Parathyroid adenoma (tissue), 2 donors: ENCODE data around the gene ACTN1.

Source experiments
- H2AFZ ChIP-seq: fragments of 300-600 bp; sonication (generic); one replicate; pipeline ENCODE4 v1.7.0; 2017; ENCODE audit warnings: antibody characterized with exemption, mild to moderate bottlenecking
- H3K27ac ChIP-seq: fragments of 300-600 bp; sonication (generic); one replicate; pipeline ENCODE4 v1.7.0; 2017
- H3K27me3 ChIP-seq: fragments of 300-600 bp; sonication (generic); one replicate; pipeline ENCODE4 v1.7.0; 2017; ENCODE audit warnings: low read length; ENCODE audit not compliant: control insufficient read depth, insufficient read depth
- H3K36me3 ChIP-seq: fragments of 300-600 bp; sonication (generic); one replicate; pipeline ENCODE4 v1.7.0; 2017; ENCODE audit warnings: low read length; ENCODE audit not compliant: control insufficient read depth, insufficient read depth
- H3K4me1 ChIP-seq: fragments of 300-600 bp; sonication (generic); one replicate; pipeline ENCODE4 v1.7.0; 2017; ENCODE audit warnings: control low read depth
- H3K4me2 ChIP-seq: fragments of 300-600 bp; sonication (generic); one replicate; pipeline ENCODE4 v1.7.0; 2017; ENCODE audit warnings: low read length
- H3K4me3 ChIP-seq: fragments of 300-600 bp; sonication (generic); one replicate; pipeline ENCODE4 v1.7.0; 2017; ENCODE audit warnings: low read depth, low read length
- H3K79me2 ChIP-seq: fragments of 300-600 bp; sonication (generic); one replicate; pipeline ENCODE4 v1.7.0; 2017; ENCODE audit warnings: control low read depth
- H3K9ac ChIP-seq: fragments of 300-600 bp; sonication (generic); one replicate; pipeline ENCODE4 v1.7.0; 2017; ENCODE audit warnings: mild to moderate bottlenecking
- H3K9me3 ChIP-seq: fragments of 300-600 bp; sonication (generic); one replicate; pipeline ENCODE4 v1.7.0; 2017; ENCODE audit warnings: low read length; ENCODE audit not compliant: control insufficient read depth
- CTCF ChIP-seq: fragments of 300-600 bp; sonication (generic); IDR thresholded peaks from one replicate; pipeline ENCODE4 v1.7.0; 2017; ENCODE audit warnings: antibody characterized with exemption, mild to moderate bottlenecking
- donor health status: primary hyperparathyroidism.

Gene ACTN1

GRCh38 chr14:68928770-68929550, 50.1 kb downstream of the ACTN1 start:
- H3K27ac ChIP-seq, result no peak overlapping the region
- H3K9me3 ChIP-seq, result no peaks in the 10 kb centered on the region
- no peaks in the 10 kb centered on the region for H3K27me3 ChIP-seq
- no peak overlapping the region for H3K4me3 ChIP-seq
- H3K79me2 ChIP-seq, result no peaks in the 10 kb centered on the region
- TF ChIP-seq CTCF, result no peak
- H3K4me2 ChIP-seq, result no peak overlapping the region
- H3K36me3 ChIP-seq, result no peaks in the 10 kb centered on the region
- H3K9ac ChIP-seq, result no peak overlapping the region
- no peaks in the 10 kb centered on the region for H3K4me1 ChIP-seq
- H2AFZ ChIP-seq, result no peak overlapping the region

- Histone ChIP-seq H3K4me3 (no peak overlapping the region), H3K4me2 (no peak overlapping the region), H3K4me1 (no peaks in the 10 kb centered on the region), H3K27me3 (no peaks in the 10 kb centered on the region), H3K9me3 (no peaks in the 10 kb centered on the region), H3K27ac (no peak overlapping the region), H3K79me2 (no peaks in the 10 kb centered on the region), H3K36me3 (no peaks in the 10 kb centered on the region), H2AFZ (no peak overlapping the region), H3K9ac (no peak overlapping the region)
- no peak for TF ChIP-seq CTCF
Measured at GRCh38 chr14:68927956-68928675, 51.0 kb downstream of the ACTN1 start.

- Histone ChIP-seq H3K9me3 (no peaks in the 10 kb centered on the region), H3K27ac (no peak overlapping the region), H3K4me2 (no peak overlapping the region), H3K27me3 (no peaks in the 10 kb centered on the region), H3K79me2 (no peaks in the 10 kb centered on the region), H3K36me3 (no peaks in the 10 kb centered on the region), H3K4me1 (no peaks in the 10 kb centered on the region), H3K4me3 (no peak overlapping the region), H3K9ac (no peak overlapping the region), H2AFZ (no peak overlapping the region)
- no peak for TF ChIP-seq CTCF
Measured at GRCh38 chr14:68927089-68927488, 52.0 kb downstream of the ACTN1 start.

- no peaks in the 10 kb centered on the region for H3K27me3 ChIP-seq
- no peaks in the 10 kb centered on the region for H3K79me2 ChIP-seq
- H3K36me3 ChIP-seq, result no peaks in the 10 kb centered on the region
- no peaks in the 10 kb centered on the region for H3K9me3 ChIP-seq
- H3K4me3 ChIP-seq, result no peak overlapping the region
- no peak overlapping the region for H3K9ac ChIP-seq
- no peak overlapping the region for H3K4me2 ChIP-seq
- no peak overlapping the region for H2AFZ ChIP-seq
- no peaks in the 10 kb centered on the region for H3K4me1 ChIP-seq
- no peak for TF ChIP-seq CTCF
- H3K27ac ChIP-seq, result no peak overlapping the region
Measured at GRCh38 chr14:68926236-68926635, 52.9 kb downstream of the ACTN1 start.
